ENCODE measurements around the gene TFAM. TPM values are rescaled to one million over a fixed set of nuclear protein-coding genes. Genes with fewer than 3 reads are reported as not detected.
"Not testable (repeated sequence)": the region's sequence is repeated elsewhere in the genome, so short reads cannot be mapped to it uniquely, and the experiment has no call there.

TFAM gene
- total RNA-seq, 1 donor from 2014 or later, result 106 TPM

GRCh38 chr10:58417902-58418301 is 32.7 kb downstream of the TFAM start:
- H3K4me1 Mint-ChIP-seq (ENCODE audit: low read depth); H3K27ac Mint-ChIP-seq; intact Hi-C loops (cut with micrococcal nuclease); H3K27me3 Mint-ChIP-seq (ENCODE audit: insufficient read depth); DNase-seq (ENCODE audit: low spot score); H3K9me3 Mint-ChIP-seq; H3K4me3 Mint-ChIP-seq; H3K36me3 Mint-ChIP-seq (ENCODE audit: low read depth): not testable (repeated sequence)

GRCh38 chr10:58424176-58424575 is 39.0 kb downstream of the TFAM start:
- H3K4me1 Mint-ChIP-seq (ENCODE audit: low read depth), result no peaks in the 10 kb centered on the region
- H3K9me3 Mint-ChIP-seq, result no peaks in the 10 kb centered on the region
- no peak overlapping the region for H3K4me3 Mint-ChIP-seq
- H3K27ac Mint-ChIP-seq, result no peak overlapping the region
- no peaks in the 10 kb centered on the region for H3K36me3 Mint-ChIP-seq (ENCODE audit: low read depth)
- intact Hi-C loops (cut with micrococcal nuclease), result no loop called here
- peaks cover 3% of the 10 kb centered on the region for H3K27me3 Mint-ChIP-seq (ENCODE audit: insufficient read depth)
- no peak for DNase-seq (ENCODE audit: low spot score)

GRCh38 chr10:58428436-58428835 is 43.2 kb downstream of the TFAM start:
- DNase-seq (ENCODE audit: low spot score); H3K9me3 Mint-ChIP-seq; H3K4me3 Mint-ChIP-seq; H3K27ac Mint-ChIP-seq; H3K36me3 Mint-ChIP-seq (ENCODE audit: low read depth); intact Hi-C loops (cut with micrococcal nuclease); H3K27me3 Mint-ChIP-seq (ENCODE audit: insufficient read depth); H3K4me1 Mint-ChIP-seq (ENCODE audit: low read depth): not testable (repeated sequence)

- Mint-ChIP-seq H3K36me3 (ENCODE audit: low read depth) (no peaks in the 10 kb centered on the region), H3K27ac (no peak overlapping the region), H3K27me3 (ENCODE audit: insufficient read depth) (peaks cover 2% of the 10 kb centered on the region), H3K9me3 (no peaks in the 10 kb centered on the region), H3K4me1 (ENCODE audit: low read depth) (peaks cover 13% of the 10 kb centered on the region), H3K4me3 (no peak overlapping the region)
- intact Hi-C loops (cut with micrococcal nuclease), result no loop called here
- no peak for DNase-seq (ENCODE audit: low spot score)
These were observed 46.7 kb downstream of the TFAM start for GRCh38 chr10:58431903-58432302.

GRCh38 chr10:58433066-58433465 is 47.9 kb downstream of the TFAM start:
- H3K9me3 Mint-ChIP-seq, result no peaks in the 10 kb centered on the region
- DNase-seq (ENCODE audit: low spot score), result no peak
- no peaks in the 10 kb centered on the region for H3K36me3 Mint-ChIP-seq (ENCODE audit: low read depth)
- no peak overlapping the region for H3K27ac Mint-ChIP-seq
- H3K4me3 Mint-ChIP-seq, result no peak overlapping the region
- intact Hi-C loops (cut with micrococcal nuclease), result no loop called here
- H3K27me3 Mint-ChIP-seq (ENCODE audit: insufficient read depth), result peaks cover 7% of the 10 kb centered on the region
- H3K4me1 Mint-ChIP-seq (ENCODE audit: low read depth), result peaks cover 13% of the 10 kb centered on the region

- intact Hi-C loops (cut with micrococcal nuclease), result no loop called here
- H3K36me3 Mint-ChIP-seq (ENCODE audit: low read depth), result no peaks in the 10 kb centered on the region
- no peak overlapping the region for H3K27ac Mint-ChIP-seq
These were observed 48.4 kb downstream of the TFAM start for GRCh38 chr10:58433571-58433970.

GRCh38 chr10:58435297-58435985 is 50.2 kb downstream of the TFAM start:
- intact Hi-C loops (cut with micrococcal nuclease), result no loop called here
- no peak for DNase-seq (ENCODE audit: low spot score)
- no peaks in the 10 kb centered on the region for H3K9me3 Mint-ChIP-seq
- peaks cover 13% of the 10 kb centered on the region for H3K4me1 Mint-ChIP-seq (ENCODE audit: low read depth)
- no peaks in the 10 kb centered on the region for H3K36me3 Mint-ChIP-seq (ENCODE audit: low read depth)
- no peak overlapping the region for H3K4me3 Mint-ChIP-seq
- H3K27ac Mint-ChIP-seq, result no peak overlapping the region
- peaks cover 7% of the 10 kb centered on the region for H3K27me3 Mint-ChIP-seq (ENCODE audit: insufficient read depth)

More at GRCh38 chr10:58433571-58433970, 48.4 kb downstream of the TFAM start:
- H3K27me3 Mint-ChIP-seq (ENCODE audit: insufficient read depth), result peaks cover 7% of the 10 kb centered on the region
- H3K4me3 Mint-ChIP-seq, result no peak overlapping the region
- no peaks in the 10 kb centered on the region for H3K9me3 Mint-ChIP-seq
- H3K4me1 Mint-ChIP-seq (ENCODE audit: low read depth), result peaks cover 13% of the 10 kb centered on the region
- no peak for DNase-seq (ENCODE audit: low spot score)

GRCh38 chr10:58436071-58436470 is 50.9 kb downstream of the TFAM start:
- no peak for DNase-seq (ENCODE audit: low spot score)

GRCh38 chr10:58438340-58438871 is 53.2 kb downstream of the TFAM start:
- Mint-ChIP-seq H3K27me3 (ENCODE audit: insufficient read depth) (peaks cover 5% of the 10 kb centered on the region), H3K4me3 (no peak overlapping the region), H3K4me1 (ENCODE audit: low read depth) (peaks cover 13% of the 10 kb centered on the region), H3K36me3 (ENCODE audit: low read depth) (no peaks in the 10 kb centered on the region), H3K9me3 (no peaks in the 10 kb centered on the region), H3K27ac (no peak overlapping the region)
- no peak for DNase-seq (ENCODE audit: low spot score)
- intact Hi-C loops (cut with micrococcal nuclease), result no loop called here

More at GRCh38 chr10:58436071-58436470, 50.9 kb downstream of the TFAM start:
- Mint-ChIP-seq H3K4me1 (ENCODE audit: low read depth) (peaks cover 13% of the 10 kb centered on the region), H3K27ac (no peak overlapping the region), H3K4me3 (no peak overlapping the region), H3K27me3 (ENCODE audit: insufficient read depth) (peaks cover 5% of the 10 kb centered on the region), H3K36me3 (ENCODE audit: low read depth) (no peaks in the 10 kb centered on the region), H3K9me3 (no peaks in the 10 kb centered on the region)
- intact Hi-C loops (cut with micrococcal nuclease), result no loop called here

- Mint-ChIP-seq H3K27ac (no peak overlapping the region), H3K4me3 (no peak overlapping the region), H3K36me3 (ENCODE audit: low read depth) (no peaks in the 10 kb centered on the region), H3K4me1 (ENCODE audit: low read depth) (peaks cover 13% of the 10 kb centered on the region), H3K9me3 (no peaks in the 10 kb centered on the region), H3K27me3 (ENCODE audit: insufficient read depth) (peaks cover 5% of the 10 kb centered on the region)
- no peak for DNase-seq (ENCODE audit: low spot score)
- intact Hi-C loops (cut with micrococcal nuclease), result no loop called here
These were observed 53.8 kb downstream of the TFAM start for GRCh38 chr10:58438986-58439385.

GRCh38 chr10:58439632-58440364 is 54.6 kb downstream of the TFAM start:
- intact Hi-C loops (cut with micrococcal nuclease), result no loop called here
- H3K9me3 Mint-ChIP-seq, result no peaks in the 10 kb centered on the region
- H3K4me3 Mint-ChIP-seq, result no peak overlapping the region
- no peak overlapping the region for H3K27ac Mint-ChIP-seq
- H3K4me1 Mint-ChIP-seq (ENCODE audit: low read depth), result peaks cover 13% of the 10 kb centered on the region
- H3K36me3 Mint-ChIP-seq (ENCODE audit: low read depth), result no peaks in the 10 kb centered on the region
- DNase-seq (ENCODE audit: low spot score), result no peak
- peaks cover 5% of the 10 kb centered on the region for H3K27me3 Mint-ChIP-seq (ENCODE audit: insufficient read depth)

GRCh38 chr10:58440484-58440883 is 55.3 kb downstream of the TFAM start:
- intact Hi-C loops (cut with micrococcal nuclease), result no loop called here
- H3K27me3 Mint-ChIP-seq (ENCODE audit: insufficient read depth), result peaks cover 5% of the 10 kb centered on the region
- no peaks in the 10 kb centered on the region for H3K36me3 Mint-ChIP-seq (ENCODE audit: low read depth)
- no peak overlapping the region for H3K4me3 Mint-ChIP-seq
- no peak for DNase-seq (ENCODE audit: low spot score)
- H3K4me1 Mint-ChIP-seq (ENCODE audit: low read depth), result peaks cover 9% of the 10 kb centered on the region
- no peak overlapping the region for H3K27ac Mint-ChIP-seq
- no peaks in the 10 kb centered on the region for H3K9me3 Mint-ChIP-seq

- no peaks in the 10 kb centered on the region for H3K36me3 Mint-ChIP-seq (ENCODE audit: low read depth)
- H3K9me3 Mint-ChIP-seq, result no peaks in the 10 kb centered on the region
- H3K4me1 Mint-ChIP-seq (ENCODE audit: low read depth), result no peaks in the 10 kb centered on the region
- no peak overlapping the region for H3K27ac Mint-ChIP-seq
- no peak for DNase-seq (ENCODE audit: low spot score)
- intact Hi-C loops (cut with micrococcal nuclease), result no loop called here
- H3K27me3 Mint-ChIP-seq (ENCODE audit: insufficient read depth), result no peaks in the 10 kb centered on the region
- H3K4me3 Mint-ChIP-seq, result no peak overlapping the region
These were observed 59.1 kb downstream of the TFAM start for GRCh38 chr10:58444321-58444720.
